HAP-1 (cell line): Measurements from ENCODE around the gene TSGA10IP.

Experiments
- DNase-seq, 2 experiments: peaks; one replicate each; pipeline ENCODE4 v3.0.0-alpha.2; 2016 to 2020; ENCODE audit warnings: low spot score in 2 of 2
- H3K27me3 ChIP-seq: fragments of 250-450 bp; sonication (Bioruptor Pico); 2 replicates; pipeline ENCODE4 v1.5.1; 2020; ENCODE audit warnings: low read depth, mild to moderate bottlenecking, moderate library complexity
- H3K36me3 ChIP-seq: fragments of 250-450 bp; sonication (Bioruptor Pico); replicated peaks from 2 replicates; pipeline ENCODE4 v1.5.1; 2020; ENCODE audit warnings: mild to moderate bottlenecking
- H3K4me1 ChIP-seq: fragments of 250-450 bp; sonication (Bioruptor Pico); 2 replicates; pipeline ENCODE4 v1.5.1; 2020; ENCODE audit warnings: mild to moderate bottlenecking
- H3K4me3 ChIP-seq: fragments of 250-450 bp; sonication (Bioruptor Pico); 2 replicates; pipeline ENCODE4 v1.5.1; 2020; ENCODE audit warnings: mild to moderate bottlenecking, moderate library complexity
- H3K9me3 ChIP-seq: fragments of 250-450 bp; sonication (Bioruptor Pico); 2 replicates; pipeline ENCODE4 v1.5.1; 2020; ENCODE audit warnings: mild to moderate bottlenecking, moderate library complexity
- in situ Hi-C: fragments of 300-500 bp; cut with MboI; formaldehyde crosslinking; loops from 3 replicates; pipeline ENCODE4 v1.14.3; 2020; ENCODE audit warnings: low sequenced_read_pairs, inconsistent platforms, mixed read lengths

Gene TSGA10IP

GRCh38 chr11:65965986-65966762, 20.9 kb downstream of the TSGA10IP start:
- H3K4me3 ChIP-seq: no peak overlapping the region
- peaks cover 11% of the 10 kb centered on the region for H3K4me1 ChIP-seq
- no peak for DNase-seq
- H3K27me3 ChIP-seq: no peaks in the 10 kb centered on the region
- no peaks in the 10 kb centered on the region for H3K9me3 ChIP-seq
- peaks cover 64% of the 10 kb centered on the region for H3K36me3 ChIP-seq
- in situ Hi-C loops: no loop called here

- Histone ChIP-seq H3K36me3 (peaks cover 61% of the 10 kb centered on the region), H3K4me1 (peaks cover 7% of the 10 kb centered on the region), H3K9me3 (no peaks in the 10 kb centered on the region), H3K27me3 (no peaks in the 10 kb centered on the region), H3K4me3 (no peak overlapping the region)
- DNase-seq: no peak
- in situ Hi-C loops: no loop called here
These were observed 22.2 kb downstream of the TSGA10IP start for GRCh38 chr11:65967329-65967934.

GRCh38 chr11:65968600-65969482, 23.6 kb downstream of the TSGA10IP start:
- no peak for DNase-seq
- Histone ChIP-seq H3K36me3 (peaks cover 67% of the 10 kb centered on the region), H3K4me1 (no peaks in the 10 kb centered on the region), H3K9me3 (no peaks in the 10 kb centered on the region), H3K4me3 (no peak overlapping the region), H3K27me3 (no peaks in the 10 kb centered on the region)
- in situ Hi-C loops: no loop called here

- Histone ChIP-seq H3K9me3 (no peaks in the 10 kb centered on the region), H3K27me3 (no peaks in the 10 kb centered on the region), H3K4me1 (no peaks in the 10 kb centered on the region), H3K36me3 (peaks cover 43% of the 10 kb centered on the region), H3K4me3 (no peak overlapping the region)
- DNase-seq: no peak
- in situ Hi-C loops: no loop called here
These were observed 26.8 kb downstream of the TSGA10IP start for GRCh38 chr11:65972116-65972515.

GRCh38 chr11:65973439-65974110, 28.3 kb downstream of the TSGA10IP start:
- Histone ChIP-seq H3K9me3 (no peaks in the 10 kb centered on the region), H3K4me1 (no peaks in the 10 kb centered on the region), H3K36me3 (peaks cover 45% of the 10 kb centered on the region), H3K27me3 (no peaks in the 10 kb centered on the region), H3K4me3 (no peak overlapping the region)
- in situ Hi-C loops: no loop called here
- no peak for DNase-seq

GRCh38 chr11:65975771-65976170, 30.5 kb downstream of the TSGA10IP start:
- Histone ChIP-seq H3K4me1 (no peaks in the 10 kb centered on the region), H3K4me3 (no peak overlapping the region), H3K27me3 (no peaks in the 10 kb centered on the region), H3K9me3 (no peaks in the 10 kb centered on the region), H3K36me3 (peaks cover 31% of the 10 kb centered on the region)
- in situ Hi-C loops: no loop called here
- no peak for DNase-seq

GRCh38 chr11:65976216-65977176, 31.2 kb downstream of the TSGA10IP start:
- no peak overlapping the region for H3K4me3 ChIP-seq
- no peaks in the 10 kb centered on the region for H3K27me3 ChIP-seq
- H3K4me1 ChIP-seq: no peaks in the 10 kb centered on the region
- in situ Hi-C loops: no loop called here
- H3K36me3 ChIP-seq: peaks cover 31% of the 10 kb centered on the region
- no peaks in the 10 kb centered on the region for H3K9me3 ChIP-seq
- no peak for DNase-seq

- no peaks in the 10 kb centered on the region for H3K4me1 ChIP-seq
- no peak for DNase-seq
- H3K27me3 ChIP-seq: no peaks in the 10 kb centered on the region
- in situ Hi-C loops: no loop called here
- peaks cover 31% of the 10 kb centered on the region for H3K36me3 ChIP-seq
- H3K9me3 ChIP-seq: no peaks in the 10 kb centered on the region
- no peak overlapping the region for H3K4me3 ChIP-seq
These were observed 32.5 kb downstream of the TSGA10IP start for GRCh38 chr11:65977621-65978390.

GRCh38 chr11:65978391-65979238, 33.3 kb downstream of the TSGA10IP start:
- DNase-seq: no peak
- H3K36me3 ChIP-seq: peaks cover 24% of the 10 kb centered on the region
- in situ Hi-C loops: no loop called here

GRCh38 chr11:65979261-65979759, 34.0 kb downstream of the TSGA10IP start:
- no peak for DNase-seq

More at GRCh38 chr11:65978391-65979238, 33.3 kb downstream of the TSGA10IP start:
- Histone ChIP-seq H3K4me1 (no peaks in the 10 kb centered on the region), H3K9me3 (no peaks in the 10 kb centered on the region), H3K27me3 (no peaks in the 10 kb centered on the region), H3K4me3 (no peak overlapping the region)

GRCh38 chr11:65981101-65981740, 35.9 kb downstream of the TSGA10IP start:
- peaks cover 22% of the 10 kb centered on the region for H3K36me3 ChIP-seq
- no peaks in the 10 kb centered on the region for H3K9me3 ChIP-seq

More at GRCh38 chr11:65979261-65979759, 34.0 kb downstream of the TSGA10IP start:
- H3K36me3 ChIP-seq: peaks cover 22% of the 10 kb centered on the region
- no peaks in the 10 kb centered on the region for H3K9me3 ChIP-seq
- in situ Hi-C loops: no loop called here
- no peaks in the 10 kb centered on the region for H3K4me1 ChIP-seq
- H3K4me3 ChIP-seq: no peak overlapping the region
- H3K27me3 ChIP-seq: no peaks in the 10 kb centered on the region

More at GRCh38 chr11:65981101-65981740, 35.9 kb downstream of the TSGA10IP start:
- Histone ChIP-seq H3K4me3 (no peak overlapping the region), H3K27me3 (no peaks in the 10 kb centered on the region), H3K4me1 (no peaks in the 10 kb centered on the region)
- DNase-seq: no peak
- in situ Hi-C loops: loop anchor here (10.0 kb wide), 1 partner anchor 276 kb away; no protein-coding TSS in a partner anchor
